NK-92 (cell line): ENCODE data around the gene CACNA2D4.

Experiments used
- DNase-seq: peaks from one replicate; lab custom pipeline; 2025; ENCODE audit not compliant: unreplicated experiment; lab: John Stamatoyannopoulos, UW

The CACNA2D4 gene

GRCh38 chr12:1836241-1836803 is 82.1 kb downstream of the CACNA2D4 start:
- DNase-seq, result no peak

DNA sequence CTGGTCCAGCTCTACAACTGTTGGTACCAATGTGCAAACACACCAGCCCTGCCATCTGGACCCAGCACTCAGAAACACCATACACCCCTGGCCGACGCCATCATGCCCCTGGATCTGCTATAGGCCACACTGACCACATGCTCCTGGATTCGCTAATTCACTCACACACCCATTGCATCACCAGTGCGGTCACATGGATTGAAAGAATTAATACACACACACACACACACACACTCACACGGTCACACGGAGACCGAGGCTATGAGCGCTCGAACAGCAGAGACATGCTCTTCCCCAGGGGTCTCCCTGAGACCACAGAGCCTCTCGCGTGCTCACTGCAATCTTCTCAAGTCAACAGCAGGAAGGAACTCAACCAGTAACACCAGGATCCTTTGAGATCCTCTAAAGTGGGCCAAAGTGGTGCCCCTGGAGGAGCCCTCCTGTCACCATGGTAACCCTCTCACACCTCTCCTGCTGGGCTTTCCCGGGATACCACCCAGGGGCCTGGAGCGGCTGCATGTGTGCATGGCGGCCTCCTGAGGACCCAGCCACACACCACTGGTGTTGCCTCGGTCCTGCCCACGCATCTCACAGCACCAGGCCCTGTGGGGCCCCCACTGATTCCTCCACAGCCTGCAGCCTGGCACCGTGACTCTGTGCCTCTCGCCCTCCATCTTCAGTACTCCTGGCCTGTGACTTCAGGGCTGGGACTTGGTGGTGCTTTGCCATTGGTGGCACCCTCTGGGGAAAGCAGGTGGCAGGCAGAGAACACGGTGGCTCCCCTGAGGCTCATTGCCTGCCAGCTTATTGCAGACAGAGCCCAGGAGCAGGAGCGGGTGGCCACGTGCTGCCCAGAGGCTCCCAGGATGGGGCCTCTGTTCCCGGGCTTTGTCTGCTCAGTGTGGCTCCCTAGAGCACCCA is 83.0 kb downstream of the CACNA2D4 start:
- no peak for DNase-seq

DNA sequence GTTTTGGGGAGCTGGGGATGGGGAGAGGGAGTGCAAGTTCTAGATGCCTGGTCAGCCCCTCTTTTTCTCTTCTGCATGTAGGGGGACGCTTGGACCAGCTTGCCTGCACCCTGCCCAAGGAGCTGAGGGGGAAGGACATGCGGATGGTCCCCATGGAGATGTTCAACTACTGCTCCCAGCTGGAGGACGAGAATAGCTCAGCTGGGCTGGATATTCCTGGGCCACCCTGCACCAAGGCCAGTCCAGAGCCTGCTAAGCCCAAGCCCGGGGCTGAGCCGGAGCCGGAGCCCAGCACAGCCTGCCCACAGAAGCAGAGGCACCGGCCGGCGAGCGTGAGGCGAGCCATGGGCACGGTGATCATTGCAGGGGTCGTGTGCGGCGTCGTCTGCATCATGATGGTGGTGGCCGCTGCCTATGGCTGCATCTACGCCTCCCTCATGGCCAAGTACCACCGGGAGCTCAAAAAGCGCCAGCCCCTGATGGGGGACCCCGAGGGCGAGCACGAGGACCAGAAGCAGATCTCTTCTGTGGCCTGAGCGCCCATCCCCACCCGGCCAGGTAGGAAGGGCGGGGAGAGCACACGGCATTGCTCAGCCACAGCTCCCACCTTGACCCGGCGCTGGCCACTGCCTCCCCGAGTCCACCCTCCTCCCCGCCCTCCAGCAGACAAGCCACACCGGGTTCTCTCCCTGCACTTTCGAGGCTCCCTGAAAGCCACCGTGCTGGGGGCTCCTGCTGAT is 84.1 kb downstream of the CACNA2D4 start:
- no peak for DNase-seq

GRCh38 chr12:1833596-1834028 is 84.8 kb downstream of the CACNA2D4 start:
- no peak for DNase-seq

GRCh38 chr12:1832801-1833595 is 85.5 kb downstream of the CACNA2D4 start:
- DNase-seq, result no peak

GRCh38 chr12:1830981-1831963 is 87.2 kb downstream of the CACNA2D4 start:
- no peak for DNase-seq

DNA sequence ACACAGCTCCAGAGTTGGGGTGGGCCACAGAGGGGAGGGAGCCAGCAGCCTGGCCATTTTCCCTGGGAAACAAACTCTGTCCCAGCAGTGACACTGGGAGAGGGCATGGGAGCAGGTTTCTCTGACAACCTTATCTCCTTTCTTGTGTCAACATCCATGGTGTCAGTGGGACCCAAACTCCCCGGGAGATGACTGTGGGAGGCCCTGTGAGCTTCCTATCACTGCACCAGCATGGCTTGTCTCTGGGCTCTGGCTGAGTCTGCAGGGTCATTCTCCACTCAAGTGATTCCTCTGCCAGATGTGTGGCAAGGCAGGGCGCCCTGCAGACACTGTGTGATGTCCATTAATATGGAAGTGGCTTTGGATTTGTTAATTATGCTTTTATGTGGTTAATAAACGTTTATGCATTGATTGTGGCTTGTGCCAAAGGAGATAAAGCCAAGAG is 88.0 kb downstream of the CACNA2D4 start:
- no peak for DNase-seq

DNA sequence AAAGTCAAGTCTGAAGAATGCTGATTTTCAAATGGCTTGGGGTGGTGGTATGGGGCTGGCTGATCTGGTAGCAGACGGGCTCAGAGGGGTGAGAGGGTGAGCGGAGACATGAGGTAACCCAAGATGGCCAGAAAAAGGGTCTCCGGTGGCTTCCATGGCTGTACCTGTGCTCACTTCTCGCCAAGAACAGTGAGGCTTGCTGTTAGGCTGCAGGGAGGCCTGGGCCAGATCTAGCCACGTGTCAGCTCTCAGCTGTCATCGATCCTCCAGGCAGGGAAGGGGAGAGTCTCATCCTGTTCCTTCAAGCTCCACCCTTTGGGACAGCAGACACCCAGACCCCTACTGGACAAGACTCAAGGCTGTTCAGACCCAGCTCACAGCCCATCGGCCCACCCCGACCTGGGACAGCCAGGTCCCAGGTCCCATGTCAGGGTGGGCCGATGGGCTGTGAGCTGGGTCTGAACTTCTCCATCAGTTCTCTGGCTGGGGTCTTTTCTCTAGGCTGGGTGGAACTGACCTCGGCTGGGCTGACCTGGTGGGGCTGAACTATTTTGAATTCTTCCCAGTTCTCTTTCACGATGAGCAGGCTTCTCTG is 89.0 kb downstream of the CACNA2D4 start:
- no peak for DNase-seq

DNA sequence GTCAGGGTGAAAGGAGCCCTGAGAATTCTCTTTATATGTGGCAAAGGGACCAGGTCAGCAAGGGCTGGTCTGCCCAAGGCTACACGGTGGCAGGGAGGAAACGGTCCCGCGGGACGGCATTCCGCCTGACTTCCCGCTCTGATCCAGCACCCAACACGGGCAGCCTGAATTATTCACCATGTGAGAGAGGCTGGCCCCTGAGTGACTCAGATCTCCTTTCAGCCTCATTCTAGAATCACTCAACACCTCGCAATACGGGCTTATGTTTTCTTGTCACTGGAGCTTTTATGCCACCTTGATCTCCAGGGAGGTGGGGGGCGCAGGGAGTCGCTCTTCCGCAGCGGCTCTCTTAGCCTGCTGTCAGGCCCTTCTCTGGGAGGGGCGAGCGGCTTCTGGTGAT is 89.6 kb downstream of the CACNA2D4 start:
- no peak for DNase-seq

- no peak for DNase-seq
These were observed 90.3 kb downstream of the CACNA2D4 start for GRCh38 chr12:1827826-1828805.

- DNase-seq, result no peak
These were observed 91.4 kb downstream of the CACNA2D4 start for GRCh38 chr12:1826867-1827705.

GRCh38 chr12:1826401-1826800 is 92.1 kb downstream of the CACNA2D4 start:
- no peak for DNase-seq

DNA sequence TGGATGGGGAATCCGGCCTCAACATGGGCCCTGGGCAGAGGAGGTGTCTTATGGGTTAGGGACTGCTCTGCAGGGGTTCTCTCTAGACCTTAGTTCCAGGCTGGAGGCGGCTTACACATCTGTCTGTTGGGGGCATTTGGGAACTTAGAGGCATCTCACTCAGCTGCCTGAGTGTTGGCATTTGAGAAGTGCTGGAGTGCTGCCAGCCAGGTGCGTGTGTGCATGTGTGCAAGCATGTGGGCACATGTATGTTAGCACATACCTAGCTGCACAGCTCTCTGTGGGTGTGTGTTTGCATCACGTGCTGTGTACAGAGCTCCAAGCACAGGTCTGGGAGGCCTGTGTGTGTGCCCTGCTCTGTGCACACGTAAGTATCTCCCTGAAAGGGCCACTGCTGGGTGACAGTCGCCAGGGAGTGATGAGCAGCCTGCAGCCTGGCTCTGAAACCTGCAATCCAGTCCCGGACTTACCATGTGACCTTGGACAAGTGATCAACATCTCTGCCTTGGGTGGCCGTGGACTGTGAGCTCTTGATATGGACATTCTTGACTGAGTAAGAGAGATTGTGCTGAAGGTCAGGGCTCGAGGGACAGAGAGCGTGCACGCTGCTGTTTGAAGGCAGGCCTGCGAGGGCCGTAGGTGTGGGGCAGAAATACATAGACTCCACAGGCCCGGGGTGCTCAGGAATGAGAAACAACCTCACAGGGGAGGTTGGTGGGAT is 92.9 kb downstream of the CACNA2D4 start:
- no peak for DNase-seq

GRCh38 chr12:1823237-1823636 is 95.2 kb downstream of the CACNA2D4 start:
- no peak for DNase-seq

GRCh38 chr12:1822699-1823098 is 95.8 kb downstream of the CACNA2D4 start:
- DNase-seq, result no peak

DNA sequence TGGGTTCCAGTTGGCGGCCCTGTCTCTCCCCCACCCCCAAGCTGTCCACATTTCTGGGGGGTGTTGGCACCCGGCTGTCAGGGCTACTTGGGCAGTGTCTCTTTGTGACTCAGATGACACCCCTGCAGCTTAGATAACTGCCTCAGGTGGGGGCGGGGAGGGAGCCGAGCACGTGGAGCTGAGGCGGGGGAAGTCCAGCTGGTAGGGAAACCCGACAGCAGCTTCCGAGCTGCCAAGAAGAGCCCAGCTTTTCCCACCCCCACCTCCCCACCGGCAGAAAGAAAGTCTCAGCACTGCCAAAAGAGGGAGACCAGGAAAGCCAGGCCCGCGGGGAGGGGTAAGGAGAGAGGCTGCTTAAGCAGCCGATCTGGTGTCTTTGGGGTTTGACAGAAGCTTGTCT is 96.6 kb downstream of the CACNA2D4 start:
- DNase-seq, result no peak

- no peak for DNase-seq
These were observed 97.6 kb downstream of the CACNA2D4 start for GRCh38 chr12:1820896-1821291.
